Esophagus muscularis mucosa (tissue), 4 donors: Measurements from ENCODE around the gene UBP1. TPM values are rescaled to one million over a fixed set of nuclear protein-coding genes. Genes with fewer than 3 reads are reported as not detected.
A peak's percentile ranks its signal among the peaks of the same experiment; 100 is the strongest.

Source experiments
- DNase-seq: peaks from one replicate; pipeline ENCODE4 v3.0.0-alpha.2; 2017; ENCODE audit errors: extremely low spot score
- H3K27ac ChIP-seq, 4 donors: fragments of 200-600 bp; sonication (generic); replicated peaks in 1 of 4; 1 replicate in 3 of 4; 2 replicates in 1 of 4; pipeline ENCODE4 v1.5.1; 2016 to 2019; ENCODE audit warnings: mild to moderate bottlenecking in 1 of 4
- H3K27me3 ChIP-seq, 4 donors: fragments of 200-600 bp; sonication (generic); one replicate each; pipeline versions ENCODE4 v1.5.1 to v1.6.0; 2016 to 2019
- H3K36me3 ChIP-seq, 4 donors: fragments of 200-600 bp; sonication (generic); one replicate each; pipeline ENCODE4 v1.5.1; 2016 to 2019
- H3K4me1 ChIP-seq, 4 donors: fragments of 200-600 bp; sonication (generic); one replicate each; pipeline ENCODE4 v1.5.1; 2016 to 2019
- H3K4me3 ChIP-seq, 4 donors: fragments of 200-600 bp; sonication (generic); 1 replicate in 2 of 4; 2 replicates in 2 of 4; pipeline ENCODE4 v1.5.1; 2016 to 2019; ENCODE audit warnings: mild to moderate bottlenecking in 4 of 4, moderate library complexity in 1 of 4
- H3K9me3 ChIP-seq, 4 donors: fragments of 200-600 bp; sonication (generic); 1 replicate in 3 of 4; 2 replicates in 1 of 4; pipeline ENCODE4 v1.5.1; 2016 to 2019
- EP300 ChIP-seq: sonication (generic); formaldehyde crosslinking; IDR thresholded peaks from one replicate; pipeline ENCODE4 v1.6.1; 2017; ENCODE audit warnings: antibody characterized with exemption
- POLR2A ChIP-seq: fragments of 450-650 bp; IDR thresholded peaks from one replicate; pipeline ENCODE4 v1.6.1; 2017; ENCODE audit warnings: antibody characterized with exemption, moderate library complexity, mild to moderate bottlenecking, low read depth
- POLR2AphosphoS5 ChIP-seq, 2 donors: sonication (generic); formaldehyde crosslinking; IDR thresholded peaks; one replicate each; pipeline ENCODE4 v1.6.1; 2017; ENCODE audit warnings: antibody characterized with exemption in 2 of 2
- WGBS: methylation state at CpG from one replicate; pipeline ENCODE4 v1.1.5; 2018; 5-methylcytosine and 5-hydroxymethylcytosine counted together
- intact Hi-C: fragments of 100-400 bp; cut with DNase I; formaldehyde crosslinking; loops from one replicate; pipeline ENCODE4 v1.15.1; 2023
- total RNA-seq, 4 donors: library from RNA; depleted of rRNA; stranded (reverse); fragments of >200 nt; gene quantifications; one replicate each; pipeline versions ENCODE4 v1.1.0 to v1.2.1, GENCODE V29; 2016
- TF ChIP-seq, protein P1 (sequence below), 3 experiments: fragments of 200-600 bp in 2 of 3; fragments of 450-650 bp in 1 of 3; sonication (generic) in 2 of 3; IDR thresholded peaks; one replicate each; pipeline ENCODE4 v1.5.1; 2017 to 2019; ENCODE audit warnings: antibody characterized with exemption in 3 of 3, mild to moderate bottlenecking in 2 of 3, moderate library complexity in 1 of 3

UBP1 gene
- total RNA-seq, 4 donors from 2014 or later, result 68.4 to 78.3 (median 76.9) TPM

DNA sequence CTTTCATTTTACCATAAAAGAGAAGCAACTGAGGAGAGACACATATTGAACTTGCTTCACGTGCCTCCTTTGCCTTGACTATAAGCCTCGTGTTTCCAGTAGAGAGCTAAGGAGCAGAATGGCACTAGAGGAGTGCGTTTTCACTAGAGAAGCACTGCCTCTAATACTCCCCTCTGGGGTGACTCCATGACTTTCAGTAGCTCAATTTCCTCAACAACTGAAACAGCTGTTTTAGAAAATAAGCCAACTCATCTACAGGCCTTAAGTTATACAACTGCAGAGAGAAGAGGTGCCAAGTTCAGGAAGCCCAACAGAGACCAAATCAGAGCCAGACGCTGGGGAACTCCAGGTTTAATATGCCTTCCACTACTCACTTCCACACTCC, 1.9 kb downstream of the UBP1 start:
- Histone ChIP-seq H3K9me3 (no peaks in the 10 kb centered on the region), H3K27me3 (no peaks in the 10 kb centered on the region), H3K4me3 (peak overlapping the region; percentile 84 to 94 (median 94)), H3K27ac (peak overlapping the region; percentile 93 to 98 (median 94)), H3K36me3 (no peaks in the 10 kb centered on the region), H3K4me1 (peaks cover 50 to 63% (median 57%) of the 10 kb centered on the region in 4 donors)
- intact Hi-C loops, result no loop called here
- TF ChIP-seq POLR2A (no peak), POLR2AphosphoS5 (IDR thresholded peaks at IDR 0.05) (no peak), EP300 (no peak)
- TF ChIP-seq, protein P1, sequence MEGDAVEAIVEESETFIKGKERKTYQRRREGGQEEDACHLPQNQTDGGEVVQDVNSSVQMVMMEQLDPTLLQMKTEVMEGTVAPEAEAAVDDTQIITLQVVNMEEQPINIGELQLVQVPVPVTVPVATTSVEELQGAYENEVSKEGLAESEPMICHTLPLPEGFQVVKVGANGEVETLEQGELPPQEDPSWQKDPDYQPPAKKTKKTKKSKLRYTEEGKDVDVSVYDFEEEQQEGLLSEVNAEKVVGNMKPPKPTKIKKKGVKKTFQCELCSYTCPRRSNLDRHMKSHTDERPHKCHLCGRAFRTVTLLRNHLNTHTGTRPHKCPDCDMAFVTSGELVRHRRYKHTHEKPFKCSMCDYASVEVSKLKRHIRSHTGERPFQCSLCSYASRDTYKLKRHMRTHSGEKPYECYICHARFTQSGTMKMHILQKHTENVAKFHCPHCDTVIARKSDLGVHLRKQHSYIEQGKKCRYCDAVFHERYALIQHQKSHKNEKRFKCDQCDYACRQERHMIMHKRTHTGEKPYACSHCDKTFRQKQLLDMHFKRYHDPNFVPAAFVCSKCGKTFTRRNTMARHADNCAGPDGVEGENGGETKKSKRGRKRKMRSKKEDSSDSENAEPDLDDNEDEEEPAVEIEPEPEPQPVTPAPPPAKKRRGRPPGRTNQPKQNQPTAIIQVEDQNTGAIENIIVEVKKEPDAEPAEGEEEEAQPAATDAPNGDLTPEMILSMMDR (IDR thresholded peaks at IDR 0.05), result no peak
- WGBS, result 4% methylated on average over 4 of the region's 4 CpGs
- DNase-seq, result no peak

DNA sequence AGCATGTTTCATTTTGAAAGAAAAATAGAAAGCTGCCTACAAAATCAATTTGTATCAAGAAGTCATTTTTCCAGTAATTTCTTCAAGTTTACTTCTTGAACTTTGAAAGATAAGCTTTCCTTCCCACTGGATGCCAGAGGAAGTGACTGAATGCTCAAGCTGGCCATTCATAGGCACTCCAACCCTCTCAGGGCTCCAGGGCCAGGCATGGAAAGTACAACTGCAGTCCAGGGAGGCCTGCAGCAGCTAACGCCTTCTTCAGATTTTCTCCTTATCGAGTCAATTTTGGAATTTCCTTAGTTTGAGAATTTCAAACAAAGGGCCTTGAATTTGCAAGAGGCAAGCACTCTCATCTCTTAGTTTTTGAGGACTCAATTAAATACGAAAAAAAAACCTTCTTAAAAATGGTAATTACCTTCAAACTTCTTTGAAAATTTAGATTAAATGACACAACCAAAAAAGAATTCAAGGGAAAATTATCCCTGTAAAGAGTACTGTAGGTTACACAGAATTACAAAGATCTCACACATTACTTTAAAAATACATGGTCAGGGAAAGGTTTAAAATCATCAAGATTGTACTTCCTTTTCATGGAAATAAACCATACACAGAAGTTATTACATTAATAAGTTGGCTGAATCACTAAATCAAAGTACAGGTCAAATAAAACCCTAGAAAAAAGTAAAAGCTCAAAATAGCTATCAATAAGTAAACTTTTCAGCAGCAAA, 2.5 kb downstream of the UBP1 start:
- no peak for DNase-seq
- TF ChIP-seq, protein P1 (IDR thresholded peaks at IDR 0.05), result no peak
- no peak for TF ChIP-seq EP300
- TF ChIP-seq POLR2A, result no peak
- TF ChIP-seq POLR2AphosphoS5 (IDR thresholded peaks at IDR 0.05), result no peak
- Histone ChIP-seq H3K27me3 (no peaks in the 10 kb centered on the region), H3K36me3 (no peaks in the 10 kb centered on the region), H3K9me3 (no peaks in the 10 kb centered on the region), H3K4me3 (peak overlapping the region; percentile 84 to 94 (median 94)), H3K27ac (peak overlapping the region; percentile 93 to 98 (median 94)), H3K4me1 (peaks cover 53 to 65% (median 60%) of the 10 kb centered on the region in 4 donors)
- intact Hi-C loops, result no loop called here
- 50% methylated on average over 3 of the region's 3 CpGs for WGBS

DNA sequence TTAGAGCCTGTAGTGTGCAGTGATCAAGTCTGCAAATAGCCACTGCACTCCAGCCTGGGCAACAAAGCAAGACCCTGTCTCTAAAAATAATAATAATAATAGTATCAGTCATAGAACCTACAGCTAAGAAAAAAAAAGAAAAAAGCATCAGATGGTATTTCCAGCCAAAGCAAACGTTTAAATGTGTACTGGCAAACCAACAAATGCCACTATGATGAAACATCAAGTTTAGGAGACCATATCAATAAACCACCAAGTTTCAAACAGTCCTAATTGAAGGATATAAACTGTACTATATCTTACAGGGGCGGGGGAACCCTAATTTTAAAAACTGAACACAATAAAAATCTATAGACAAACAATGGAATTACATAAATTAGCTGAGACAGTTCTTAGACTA, 6.4 kb downstream of the UBP1 start:
- WGBS, result 46% methylated on average over 2 of the region's 2 CpGs
- no peak overlapping the region for H3K27ac ChIP-seq
- TF ChIP-seq POLR2AphosphoS5 (IDR thresholded peaks at IDR 0.05) (no peak), EP300 (no peak), POLR2A (no peak)
- TF ChIP-seq, protein P1 (IDR thresholded peaks at IDR 0.05), result no peak
- no peak for DNase-seq
- H3K9me3 ChIP-seq, result no peaks in the 10 kb centered on the region
- intact Hi-C loops, result no loop called here
- no peaks in the 10 kb centered on the region for H3K27me3 ChIP-seq
- peaks cover 64 to 88% (median 86%) of the 10 kb centered on the region in 4 donors for H3K4me1 ChIP-seq
- no peak overlapping the region for H3K4me3 ChIP-seq
- no peaks in the 10 kb centered on the region for H3K36me3 ChIP-seq

DNA sequence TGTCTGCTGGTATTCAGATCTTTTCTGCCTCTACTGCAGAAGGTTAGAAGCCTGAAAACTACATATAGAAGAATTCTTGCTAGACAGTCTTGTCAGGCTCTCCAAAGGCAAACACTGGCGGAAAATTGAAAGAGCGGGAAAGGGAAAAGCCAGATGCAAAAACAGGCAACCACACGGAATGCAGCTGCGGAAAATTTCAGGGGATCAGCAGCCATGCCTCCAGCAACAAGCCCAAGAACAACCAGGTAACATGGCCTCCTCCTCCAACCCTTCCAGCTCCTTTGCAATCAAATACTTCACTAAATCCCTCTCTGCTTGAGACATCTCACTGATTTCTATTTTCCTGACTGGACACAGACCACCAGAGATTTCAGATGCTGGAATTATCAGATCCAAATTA, 9.6 kb downstream of the UBP1 start:
- H3K27ac ChIP-seq, result no peak overlapping the region
- no peak for DNase-seq
- H3K36me3 ChIP-seq, result no peaks in the 10 kb centered on the region
- no peaks in the 10 kb centered on the region for H3K27me3 ChIP-seq
- peaks cover 35 to 77% (median 65%) of the 10 kb centered on the region in 4 donors for H3K4me1 ChIP-seq
- H3K4me3 ChIP-seq, result no peak overlapping the region
- intact Hi-C loops, result no loop called here
- no peaks in the 10 kb centered on the region for H3K9me3 ChIP-seq
- TF ChIP-seq, protein P1 (IDR thresholded peaks at IDR 0.05), result no peak
- TF ChIP-seq POLR2AphosphoS5 (IDR thresholded peaks at IDR 0.05) (no peak), POLR2A (no peak), EP300 (no peak)
- WGBS, result 94% methylated on average over 4 of the region's 4 CpGs
